Measurements from ENCODE around the gene ZNF678. TPM values are rescaled to one million over a fixed set of nuclear protein-coding genes. Genes with fewer than 3 reads are reported as not detected.

The ZNF678 gene
- total RNA-seq, 1 donor from 2014 or later = 2.3 TPM

DNA sequence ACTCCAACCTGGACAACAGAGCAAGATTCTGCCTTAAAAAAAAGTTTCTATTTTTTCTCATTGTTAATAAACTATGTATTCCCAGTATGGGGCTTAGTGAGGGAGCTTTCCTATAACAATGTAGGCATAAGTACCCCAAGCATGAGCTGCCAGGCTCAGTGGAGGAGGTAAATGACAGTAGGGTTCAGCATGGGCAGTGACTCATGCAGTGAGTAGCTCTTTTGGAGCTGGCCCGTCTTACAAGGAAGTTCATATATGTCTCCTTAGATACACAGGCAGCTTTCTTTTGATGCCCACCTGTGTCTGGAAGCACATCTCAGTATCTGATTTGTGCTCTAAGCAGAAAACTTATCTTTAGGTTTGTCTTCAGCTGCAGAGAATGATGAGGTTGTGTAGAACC is 57.9 kb downstream of the ZNF678 start:
- no peak for DNase-seq
- no peaks in the 10 kb centered on the region for H3K27me3 ChIP-seq (ENCODE audit: low read depth)
- H3K4me1 ChIP-seq = no peaks in the 10 kb centered on the region
- TF ChIP-seq, protein P1, sequence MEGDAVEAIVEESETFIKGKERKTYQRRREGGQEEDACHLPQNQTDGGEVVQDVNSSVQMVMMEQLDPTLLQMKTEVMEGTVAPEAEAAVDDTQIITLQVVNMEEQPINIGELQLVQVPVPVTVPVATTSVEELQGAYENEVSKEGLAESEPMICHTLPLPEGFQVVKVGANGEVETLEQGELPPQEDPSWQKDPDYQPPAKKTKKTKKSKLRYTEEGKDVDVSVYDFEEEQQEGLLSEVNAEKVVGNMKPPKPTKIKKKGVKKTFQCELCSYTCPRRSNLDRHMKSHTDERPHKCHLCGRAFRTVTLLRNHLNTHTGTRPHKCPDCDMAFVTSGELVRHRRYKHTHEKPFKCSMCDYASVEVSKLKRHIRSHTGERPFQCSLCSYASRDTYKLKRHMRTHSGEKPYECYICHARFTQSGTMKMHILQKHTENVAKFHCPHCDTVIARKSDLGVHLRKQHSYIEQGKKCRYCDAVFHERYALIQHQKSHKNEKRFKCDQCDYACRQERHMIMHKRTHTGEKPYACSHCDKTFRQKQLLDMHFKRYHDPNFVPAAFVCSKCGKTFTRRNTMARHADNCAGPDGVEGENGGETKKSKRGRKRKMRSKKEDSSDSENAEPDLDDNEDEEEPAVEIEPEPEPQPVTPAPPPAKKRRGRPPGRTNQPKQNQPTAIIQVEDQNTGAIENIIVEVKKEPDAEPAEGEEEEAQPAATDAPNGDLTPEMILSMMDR (IDR thresholded peaks at IDR 0.05; ENCODE audit: borderline replicate concordance) = no peak
- no peak overlapping the region for H3K4me3 ChIP-seq
- intact Hi-C loops (cut with micrococcal nuclease) = no loop called here
- no peak overlapping the region for H3K27ac ChIP-seq (replicated peaks)
- H3K36me3 ChIP-seq = peaks cover 21% of the 10 kb centered on the region
- H3K9me3 ChIP-seq (replicated peaks) = peaks cover 77% of the 10 kb centered on the region

GRCh38 chr1:227622739-227623475 is 59.6 kb downstream of the ZNF678 start:
- peaks cover 92% of the 10 kb centered on the region for H3K9me3 ChIP-seq (replicated peaks)
- intact Hi-C loops (cut with micrococcal nuclease) = no loop called here
- H3K27me3 ChIP-seq (ENCODE audit: low read depth) = no peaks in the 10 kb centered on the region
- no peak overlapping the region for H3K27ac ChIP-seq (replicated peaks)
- TF ChIP-seq, protein P1 (IDR thresholded peaks at IDR 0.05; ENCODE audit: borderline replicate concordance) = no peak
- no peaks in the 10 kb centered on the region for H3K4me1 ChIP-seq
- no peak for DNase-seq
- H3K36me3 ChIP-seq = peaks cover 24% of the 10 kb centered on the region
- H3K4me3 ChIP-seq = no peak overlapping the region

DNA sequence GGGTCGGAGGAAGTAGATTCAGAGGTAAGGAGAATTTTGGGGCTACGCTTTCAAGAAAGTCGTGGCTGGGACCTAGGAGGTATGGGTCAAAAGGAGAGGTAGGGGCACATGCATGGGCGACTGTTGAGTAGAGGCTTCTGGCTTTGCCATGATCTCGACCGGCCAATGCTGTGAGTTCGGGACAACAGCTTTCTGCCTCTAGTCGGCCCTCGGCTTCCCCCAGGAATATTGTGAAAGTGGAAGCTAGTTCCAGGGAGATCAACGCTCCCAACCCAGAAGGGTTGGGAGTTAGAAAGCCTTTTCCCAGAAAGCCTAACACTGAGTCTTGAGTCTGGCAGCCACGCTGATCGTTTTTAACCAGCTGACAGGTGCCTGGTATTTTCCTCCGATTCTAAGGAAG is 69.0 kb downstream of the ZNF678 start:
- H3K27ac ChIP-seq (replicated peaks) = no peak overlapping the region
- H3K4me1 ChIP-seq = no peaks in the 10 kb centered on the region
- peaks cover 40% of the 10 kb centered on the region for H3K36me3 ChIP-seq
- no peak overlapping the region for H3K4me3 ChIP-seq
- H3K9me3 ChIP-seq (replicated peaks) = peaks cover 98% of the 10 kb centered on the region
- intact Hi-C loops (cut with micrococcal nuclease) = no loop called here
- TF ChIP-seq, protein P1 (IDR thresholded peaks at IDR 0.05; ENCODE audit: borderline replicate concordance) = no peak
- DNase-seq = no peak
- no peaks in the 10 kb centered on the region for H3K27me3 ChIP-seq (ENCODE audit: low read depth)

DNA sequence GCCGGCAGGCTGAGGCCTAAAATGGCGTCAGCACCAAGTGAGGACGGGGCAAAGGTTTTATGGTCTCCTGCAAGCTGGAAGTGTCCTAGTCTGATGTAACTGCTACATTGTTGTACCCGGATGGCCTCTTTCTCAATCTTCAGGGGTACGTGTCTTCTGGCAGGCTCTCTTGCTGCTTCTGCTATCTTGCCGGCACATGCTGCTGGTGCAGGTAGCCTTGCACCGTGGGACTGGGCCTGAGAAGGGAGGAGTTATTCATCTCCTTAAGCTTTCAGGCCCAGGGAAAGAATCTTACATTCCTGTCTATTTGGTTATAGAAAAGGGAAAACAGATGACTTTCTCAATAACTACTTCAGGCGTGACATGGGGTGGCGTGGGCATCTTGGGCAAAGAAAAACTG is 72.2 kb downstream of the ZNF678 start:
- intact Hi-C loops (cut with micrococcal nuclease) = no loop called here
- Histone ChIP-seq H3K4me3 (no peak overlapping the region), H3K27ac (replicated peaks) (no peak overlapping the region), H3K4me1 (no peaks in the 10 kb centered on the region), H3K9me3 (replicated peaks) (peaks cover 98% of the 10 kb centered on the region), H3K27me3 (ENCODE audit: low read depth) (no peaks in the 10 kb centered on the region), H3K36me3 (peaks cover 53% of the 10 kb centered on the region)
- DNase-seq = no peak
- TF ChIP-seq, protein P1 (IDR thresholded peaks at IDR 0.05; ENCODE audit: borderline replicate concordance) = no peak

- TF ChIP-seq, protein P1 (IDR thresholded peaks at IDR 0.05; ENCODE audit: borderline replicate concordance) = no peak
- no peak overlapping the region for H3K27ac ChIP-seq (replicated peaks)
- peaks cover 100% of the 10 kb centered on the region for H3K9me3 ChIP-seq (replicated peaks)
- no peak overlapping the region for H3K4me3 ChIP-seq
- intact Hi-C loops (cut with micrococcal nuclease) = no loop called here
- no peaks in the 10 kb centered on the region for H3K27me3 ChIP-seq (ENCODE audit: low read depth)
- no peak for DNase-seq
- H3K36me3 ChIP-seq = peaks cover 100% of the 10 kb centered on the region
- no peaks in the 10 kb centered on the region for H3K4me1 ChIP-seq
Observed at GRCh38 chr1:227654431-227654830, 91.1 kb downstream of the ZNF678 start.

Measured in left ventricle myocardium inferior (tissue), 1 donor.